DLD1 (cell line): ENCODE data around the gene ZNF423.
"Not testable (repeated sequence)": the region's sequence is repeated elsewhere in the genome, so short reads cannot be mapped to it uniquely, and the experiment has no call there.

Experiments
- in situ Hi-C: cut with HindIII; loops from 2 replicates; pipeline ENCODE4 v1.10.0; 2017; ENCODE audit warnings: low sequenced_read_pairs

ZNF423 gene

GRCh38 chr16:49855822-49856671 is at the start of gene ZNF423:
TSS of gene ZNF423 (minus strand) at chr16:49856112. CDS start at chr16:49855774, 338 bp downstream.
- in situ Hi-C loops = no loop called here

- in situ Hi-C loops = no loop called here
Measured at GRCh38 chr16:49904348-49905062, 48.6 kb upstream of the ZNF423 start.

- in situ Hi-C loops = no loop called here
Measured at GRCh38 chr16:49902908-49903307, 47.0 kb upstream of the ZNF423 start.

DNA sequence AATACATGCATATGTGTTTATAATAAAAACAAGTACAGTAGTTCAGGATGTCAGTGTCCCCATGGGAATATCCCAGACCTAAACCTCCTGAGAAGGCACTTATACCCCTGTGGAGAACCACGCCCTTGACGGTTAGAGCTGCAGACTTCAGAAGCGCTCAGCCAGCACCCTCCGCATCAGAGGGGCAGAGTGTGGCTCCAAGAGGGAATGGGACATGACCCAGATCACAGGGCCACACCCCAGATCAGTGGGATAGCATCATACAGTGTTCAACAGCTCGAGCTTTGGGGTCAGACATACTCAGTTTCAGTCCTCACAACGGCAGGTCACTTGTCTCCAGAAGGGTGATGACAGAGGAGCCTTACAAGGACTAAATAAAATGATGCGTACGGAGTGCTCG is 45.8 kb upstream of the ZNF423 start:
- in situ Hi-C loops = no loop called here

GRCh38 chr16:49900875-49901274 is 45.0 kb upstream of the ZNF423 start:
- in situ Hi-C loops = no loop called here

DNA sequence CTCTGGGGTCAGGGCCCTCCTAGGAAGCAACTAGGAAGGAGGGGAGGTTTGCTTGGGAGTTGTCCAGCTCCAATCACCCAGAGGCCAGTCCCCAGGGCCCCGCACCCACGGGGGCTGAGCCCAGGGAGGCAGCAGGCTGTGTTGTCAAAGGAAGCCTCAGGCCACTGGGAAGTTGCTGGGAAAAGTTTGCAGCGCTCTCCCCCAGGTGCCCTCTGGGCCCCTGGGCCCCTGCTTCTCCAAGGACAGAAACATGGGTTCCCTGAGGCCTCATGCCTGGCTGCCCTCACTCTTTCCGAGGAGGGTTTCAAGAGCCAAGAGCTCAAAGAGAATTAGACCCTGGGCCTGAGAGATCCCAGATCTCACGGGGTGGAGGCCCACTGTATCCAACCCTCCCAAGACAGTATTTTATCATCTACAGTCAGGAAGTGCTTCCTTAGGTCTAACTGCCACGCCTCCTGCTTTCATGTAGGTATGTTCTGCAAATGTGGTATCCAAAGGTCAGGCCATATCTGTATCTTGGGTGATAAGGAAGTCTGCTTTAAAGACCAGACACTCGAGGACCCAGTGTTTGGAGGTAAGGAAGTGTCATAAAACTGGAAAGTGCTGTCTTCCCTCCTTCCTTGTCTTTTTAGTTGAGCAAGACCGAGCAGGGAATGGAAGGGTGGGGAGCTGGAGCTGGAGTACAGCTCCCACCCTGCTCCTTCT is 44.2 kb upstream of the ZNF423 start:
- in situ Hi-C loops = no loop called here

DNA sequence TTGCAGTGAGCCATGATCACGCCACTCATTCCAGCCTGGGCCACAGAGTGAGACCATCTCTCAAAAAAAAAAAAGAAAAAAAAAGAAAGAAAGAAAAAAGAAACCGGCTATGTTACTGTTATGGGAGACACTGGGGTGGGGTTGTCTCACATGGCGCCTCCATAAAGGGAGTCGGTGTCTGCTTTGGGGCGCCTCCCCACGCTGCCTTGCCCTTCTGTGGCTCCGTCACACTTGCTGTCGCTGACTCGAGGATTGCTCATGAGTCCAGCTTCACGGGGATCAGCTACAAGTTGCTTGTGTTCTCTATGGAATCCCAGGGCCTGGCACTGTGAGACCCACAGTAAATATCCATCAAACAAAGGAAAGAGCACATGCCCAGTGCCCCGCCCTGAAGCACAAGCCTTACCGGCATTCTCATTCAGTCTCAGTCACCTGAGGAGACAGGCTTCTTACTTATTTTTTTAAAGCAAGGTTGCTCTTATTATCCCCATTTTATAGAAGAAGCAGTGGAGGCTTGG is 40.6 kb upstream of the ZNF423 start:
- in situ Hi-C loops = no loop called here

GRCh38 chr16:49890876-49891275 is 35.0 kb upstream of the ZNF423 start:
- in situ Hi-C loops = no loop called here

GRCh38 chr16:49889725-49890397 is 33.9 kb upstream of the ZNF423 start:
- in situ Hi-C loops = loop anchor here (10.0 kb wide), 1 partner anchor 105 kb away; no protein-coding TSS in a partner anchor

DNA sequence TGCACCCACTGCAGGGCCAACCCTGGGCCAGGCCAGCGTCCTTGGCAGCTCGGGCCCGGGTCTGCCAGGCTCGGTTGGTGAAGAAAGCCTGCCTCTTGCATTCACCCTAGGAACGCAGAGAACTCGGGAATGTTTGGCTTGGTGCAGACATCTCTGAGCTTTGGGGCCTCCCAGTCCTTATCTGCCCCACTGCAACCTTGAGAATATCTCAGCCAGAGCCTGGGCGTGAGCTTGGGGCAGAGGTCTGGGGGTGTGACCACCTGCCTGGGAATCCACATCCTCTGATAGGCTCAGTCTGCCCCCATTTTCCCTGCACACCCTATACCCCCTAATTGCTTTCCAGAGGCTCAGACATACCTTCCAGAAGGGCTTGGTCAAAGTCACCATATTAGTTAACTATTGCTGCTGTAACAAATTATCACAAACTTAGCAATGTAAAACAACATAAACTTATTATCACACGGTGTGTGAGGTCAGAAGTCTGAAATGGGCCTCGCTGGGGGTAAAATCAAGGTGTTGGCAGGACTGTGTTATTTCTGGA is 30.7 kb upstream of the ZNF423 start:
- in situ Hi-C loops = loop anchor here (10.0 kb wide), 1 partner anchor 102 kb away; no protein-coding TSS in a partner anchor

DNA sequence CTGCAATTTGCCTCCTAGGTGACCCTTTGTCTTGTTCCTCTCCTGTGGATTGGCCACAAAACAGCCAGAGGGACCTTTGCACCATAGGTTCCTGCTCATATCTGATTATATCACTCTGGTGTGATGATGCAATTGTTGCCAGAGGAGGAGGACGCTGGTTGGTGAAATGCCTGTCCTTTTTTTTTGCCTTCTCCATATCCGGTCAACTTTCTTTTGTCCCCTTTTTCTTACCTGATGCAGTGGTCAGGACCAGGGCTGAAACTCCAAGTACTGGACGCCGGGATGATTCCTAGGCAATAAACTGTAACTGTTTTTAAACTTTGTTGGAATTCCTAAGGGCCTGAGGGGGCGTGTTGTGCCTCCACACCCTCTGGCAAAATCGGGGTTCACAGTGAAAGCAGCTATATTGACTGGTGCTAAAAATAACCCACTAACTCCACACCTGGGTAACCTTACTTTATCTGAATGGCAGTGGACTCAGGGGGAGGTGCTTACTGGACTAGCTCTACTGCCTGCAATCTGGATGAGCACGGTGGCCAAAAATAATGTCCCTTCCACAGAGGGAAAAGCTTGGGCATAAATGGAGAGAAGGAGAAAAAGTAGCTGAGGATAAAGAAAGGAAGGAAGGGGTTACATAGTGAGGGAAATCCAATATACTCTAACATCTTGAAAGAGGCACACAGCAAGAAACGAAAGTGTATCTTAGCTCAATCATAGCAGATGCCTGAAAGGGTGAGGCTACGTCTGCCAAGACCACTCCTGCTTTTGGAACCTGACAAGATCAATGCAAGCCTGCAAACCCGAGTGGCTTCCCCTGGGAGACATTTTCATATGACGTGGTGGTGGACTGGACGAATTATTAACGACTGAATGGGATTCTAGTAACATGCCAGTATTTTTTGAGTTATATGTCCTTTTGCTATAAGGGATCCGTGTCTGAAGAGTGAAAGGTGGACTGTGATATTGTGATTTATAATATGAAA is 28.4 kb upstream of the ZNF423 start:
- in situ Hi-C loops = loop anchor here (10.0 kb wide), 1 partner anchor 100 kb away; no protein-coding TSS in a partner anchor

GRCh38 chr16:49883076-49884014 is 27.4 kb upstream of the ZNF423 start:
- in situ Hi-C loops = loop anchor here (10.0 kb wide), 1 partner anchor 99 kb away; no protein-coding TSS in a partner anchor

- in situ Hi-C loops = loop anchor here (10.0 kb wide), 1 partner anchor 97 kb away; no protein-coding TSS in a partner anchor
Measured at GRCh38 chr16:49881890-49882289, 26.0 kb upstream of the ZNF423 start.

DNA sequence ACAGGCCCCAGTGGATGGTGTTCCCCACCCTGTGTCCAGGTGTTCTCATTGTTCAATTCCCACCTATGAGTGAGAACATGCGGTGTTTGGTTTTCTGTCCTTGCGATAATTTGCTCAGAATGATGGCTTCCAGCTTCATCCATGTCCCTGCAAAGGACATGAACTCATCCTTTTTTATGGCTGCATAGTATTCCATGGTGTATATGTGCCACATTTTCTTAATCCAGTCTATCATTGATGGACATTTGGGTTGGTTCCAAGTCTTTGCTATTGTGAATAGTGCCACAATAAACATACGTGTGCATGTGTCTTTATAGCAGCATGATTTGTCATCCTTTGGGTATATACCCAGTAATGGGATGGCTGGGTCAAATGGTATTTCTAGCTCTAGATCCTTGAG is 22.6 kb upstream of the ZNF423 start:
- in situ Hi-C loops = not testable (repeated sequence)

- in situ Hi-C loops = no loop called here
Measured at GRCh38 chr16:49876716-49877129, 20.8 kb upstream of the ZNF423 start.

DNA sequence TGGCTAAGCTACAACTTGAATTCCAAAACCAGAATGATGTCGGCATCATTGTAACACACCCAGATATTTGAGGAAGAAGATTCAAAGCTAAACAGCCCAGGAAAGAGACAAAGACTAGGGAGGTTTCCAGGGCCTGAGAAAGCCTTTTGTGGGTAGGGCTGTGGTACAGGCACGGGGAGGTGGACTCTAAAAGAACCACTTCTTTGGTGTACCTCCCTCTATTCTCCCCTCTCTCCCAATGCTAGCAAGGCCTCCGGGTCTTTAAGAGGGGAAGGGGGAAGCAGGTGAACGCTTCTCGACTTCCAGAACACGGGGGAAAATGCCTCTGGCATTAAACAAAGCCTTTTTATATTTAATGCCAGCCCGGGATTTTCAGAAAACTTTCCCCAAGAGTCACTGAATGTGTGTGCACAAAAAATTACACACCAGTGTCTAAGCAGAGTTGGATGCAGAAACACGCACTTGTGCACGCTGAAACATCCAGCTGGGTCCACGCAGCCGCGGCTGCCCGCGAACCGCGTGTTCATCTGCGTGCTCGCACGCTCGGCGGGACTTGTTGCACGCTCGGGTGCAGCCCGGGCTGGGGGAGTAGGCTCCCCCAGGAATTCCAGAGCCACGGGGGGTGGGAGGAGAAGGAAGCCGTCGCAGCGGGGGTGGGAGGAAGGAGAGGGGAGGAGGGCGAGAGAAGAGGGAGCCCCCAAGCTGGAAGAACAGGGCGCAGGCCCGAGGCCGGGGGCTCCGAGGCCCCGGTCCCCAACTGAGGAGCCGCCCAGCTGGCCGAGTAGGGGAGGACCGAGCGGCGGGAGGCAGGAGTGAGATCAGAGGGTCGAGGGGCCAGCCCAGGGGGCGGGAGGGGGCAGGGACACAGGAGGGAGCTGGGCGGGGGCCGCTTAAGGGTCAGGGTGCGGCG is 20.1 kb upstream of the ZNF423 start:
- in situ Hi-C loops = no loop called here
